Tibial nerve (tissue), 4 donors: ENCODE data around the gene MUC20.

Experiments used
- CTCF ChIP-seq, 5 experiments: fragments of 200-600 bp in 3 of 5; fragments of 450-650 bp in 2 of 5; sonication (generic) in 3 of 5; IDR thresholded peaks; one replicate each; pipeline ENCODE4 v1.5.1; 2016 to 2019; ENCODE audit warnings: antibody characterized with exemption in 5 of 5, mild to moderate bottlenecking in 3 of 5, moderate library complexity in 2 of 5
- EP300 ChIP-seq, 2 donors: sonication (generic); formaldehyde crosslinking; IDR thresholded peaks; one replicate each; pipeline ENCODE4 v1.6.1; 2017; ENCODE audit warnings: antibody characterized with exemption in 2 of 2, mild to moderate bottlenecking in 1 of 2
- POLR2A ChIP-seq, 2 donors: fragments of 450-650 bp; IDR thresholded peaks; one replicate each; pipeline ENCODE4 v1.6.1; 2017; ENCODE audit warnings: antibody characterized with exemption in 2 of 2, mild to moderate bottlenecking in 2 of 2, moderate library complexity in 2 of 2

DNA sequence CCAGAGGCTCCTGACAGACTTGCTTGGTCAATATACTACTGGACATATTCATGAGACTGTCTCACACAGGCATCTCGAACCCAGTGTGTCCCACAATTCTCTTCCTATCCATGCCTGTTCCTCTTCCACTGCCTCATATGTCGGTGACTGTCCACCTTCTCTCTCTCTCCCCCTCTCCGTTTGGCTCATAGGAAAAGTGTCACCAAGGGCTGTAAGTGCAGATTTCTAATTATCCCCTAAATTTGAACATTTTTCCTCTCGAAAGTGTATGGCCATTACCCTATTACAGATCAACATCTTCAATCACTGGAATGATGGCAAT, 22.5 kb upstream of the MUC20 start:
- no peak for TF ChIP-seq EP300 (IDR thresholded peaks at IDR 0.05)
- TF ChIP-seq CTCF (IDR thresholded peaks at IDR 0.05) = no peak
- TF ChIP-seq POLR2A (IDR thresholded peaks at IDR 0.05) = no peak
